Suprapubic skin (tissue), 4 donors: ENCODE measurements around the gene CCDC40.

Experiments used
- CTCF ChIP-seq, 2 donors: fragments of 200-600 bp in 1 of 2; fragments of 450-650 bp in 1 of 2; sonication (generic) in 1 of 2; IDR thresholded peaks; one replicate each; pipeline ENCODE4 v1.5.1; 2016 to 2019; ENCODE audit warnings: antibody characterized with exemption in 2 of 2, mild to moderate bottlenecking in 1 of 2, moderate library complexity in 1 of 2
- EP300 ChIP-seq: sonication (generic); formaldehyde crosslinking; IDR thresholded peaks from one replicate; pipeline ENCODE4 v1.6.1; 2017; ENCODE audit warnings: antibody characterized with exemption
- POLR2A ChIP-seq, 2 donors: fragments of 450-650 bp; IDR thresholded peaks; one replicate each; pipeline ENCODE4 v1.6.1; 2017; ENCODE audit warnings: antibody characterized with exemption in 2 of 2, mild to moderate bottlenecking in 2 of 2, moderate library complexity in 2 of 2
- POLR2AphosphoS5 ChIP-seq, 3 donors: sonication (generic); formaldehyde crosslinking; IDR thresholded peaks; one replicate each; pipeline ENCODE4 v1.6.1; 2017; ENCODE audit warnings: antibody characterized with exemption in 3 of 3

GRCh38 chr17:80017226-80018010, 19.0 kb upstream of the CCDC40 start:
- TF ChIP-seq CTCF (IDR thresholded peaks at IDR 0.05) = no peak
- TF ChIP-seq POLR2A (IDR thresholded peaks at IDR 0.05) = no peak
- no peak for TF ChIP-seq EP300
- TF ChIP-seq POLR2AphosphoS5 (IDR thresholded peaks at IDR 0.05) = no peak
